SJCRH30 (cell line): Measurements from ENCODE around the gene WDR7. TPM values are rescaled to one million over a fixed set of nuclear protein-coding genes. Genes with fewer than 3 reads are reported as not detected.

Experiments
- DNase-seq, 2 experiments: peaks; one replicate each; pipeline ENCODE4 v3.0.0-alpha.2; 2015 to 2020
- H3K27ac ChIP-seq: fragments of 250-450 bp; sonication (Bioruptor Pico); 2 replicates; pipeline ENCODE4 v1.5.1; 2020; ENCODE audit warnings: mild to moderate bottlenecking, moderate library complexity
- H3K27me3 ChIP-seq: fragments of 250-450 bp; sonication (Bioruptor Pico); 2 replicates; pipeline ENCODE4 v1.5.1; 2020; ENCODE audit warnings: mild to moderate bottlenecking, moderate library complexity
- H3K36me3 ChIP-seq: fragments of 250-450 bp; sonication (Bioruptor Pico); 2 replicates; pipeline ENCODE4 v1.5.1; 2020; ENCODE audit warnings: mild to moderate bottlenecking, moderate library complexity
- H3K4me1 ChIP-seq: fragments of 250-450 bp; sonication (Bioruptor Pico); 2 replicates; pipeline ENCODE4 v1.5.1; 2020; ENCODE audit warnings: mild to moderate bottlenecking, moderate library complexity
- H3K4me3 ChIP-seq: fragments of 250-450 bp; sonication (Bioruptor Pico); 2 replicates; pipeline ENCODE4 v1.5.1; 2020; ENCODE audit warnings: mild to moderate bottlenecking, moderate library complexity
- H3K9me3 ChIP-seq: fragments of 250-450 bp; sonication (Bioruptor Pico); replicated peaks from 2 replicates; pipeline ENCODE4 v1.5.1; 2020; ENCODE audit warnings: mild to moderate bottlenecking, moderate library complexity
- total RNA-seq: library from RNA; depleted of rRNA; stranded (reverse); fragments of >200 nt; shearing (Covaris generic); gene quantifications from 2 replicates; pipeline ENCODE4 v1.2.3, GENCODE V29; 2014

WDR7 gene
- total RNA-seq, 1 experiment from 2014 or later = 9.8 TPM

GRCh38 chr18:56672981-56673380 lies 21.8 kb downstream of the WDR7 start:
- Histone ChIP-seq H3K9me3 (no peaks in the 10 kb centered on the region), H3K4me3 (no peak overlapping the region), H3K27ac (no peak overlapping the region)

GRCh38 chr18:56676639-56677038 lies 25.5 kb downstream of the WDR7 start:
- Histone ChIP-seq H3K36me3 (no peaks in the 10 kb centered on the region), H3K4me1 (no peaks in the 10 kb centered on the region), H3K9me3 (no peaks in the 10 kb centered on the region), H3K27me3 (no peaks in the 10 kb centered on the region), H3K4me3 (no peak overlapping the region), H3K27ac (no peak overlapping the region)
- DNase-seq = no peak

More at GRCh38 chr18:56672981-56673380, 21.8 kb downstream of the WDR7 start:
- Histone ChIP-seq H3K27me3 (no peaks in the 10 kb centered on the region), H3K4me1 (no peaks in the 10 kb centered on the region), H3K36me3 (no peaks in the 10 kb centered on the region)
- no peak for DNase-seq

- Histone ChIP-seq H3K27ac (no peak overlapping the region), H3K4me3 (no peak overlapping the region), H3K4me1 (no peaks in the 10 kb centered on the region), H3K36me3 (no peaks in the 10 kb centered on the region), H3K9me3 (no peaks in the 10 kb centered on the region), H3K27me3 (no peaks in the 10 kb centered on the region)
- DNase-seq = no peak
Measured at GRCh38 chr18:56678836-56679565, 27.8 kb downstream of the WDR7 start.

GRCh38 chr18:56684277-56684676 lies 33.1 kb downstream of the WDR7 start:
- Histone ChIP-seq H3K4me1 (no peaks in the 10 kb centered on the region), H3K36me3 (no peaks in the 10 kb centered on the region), H3K4me3 (no peak overlapping the region), H3K27me3 (no peaks in the 10 kb centered on the region), H3K9me3 (no peaks in the 10 kb centered on the region), H3K27ac (no peak overlapping the region)
- no peak for DNase-seq

- no peaks in the 10 kb centered on the region for H3K9me3 ChIP-seq
- no peak for DNase-seq
- no peaks in the 10 kb centered on the region; the same call in 1 of the 2 replicates for H3K36me3 ChIP-seq
- no peaks in the 10 kb centered on the region for H3K4me1 ChIP-seq
- H3K4me3 ChIP-seq = no peak overlapping the region
- H3K27me3 ChIP-seq = no peaks in the 10 kb centered on the region
- H3K27ac ChIP-seq = no peak overlapping the region
Measured at GRCh38 chr18:56691530-56691929, 40.4 kb downstream of the WDR7 start.

- no peak for DNase-seq
- Histone ChIP-seq H3K27me3 (no peaks in the 10 kb centered on the region), H3K27ac (no peak overlapping the region), H3K4me3 (no peak overlapping the region), H3K4me1 (no peaks in the 10 kb centered on the region), H3K36me3 (no peaks in the 10 kb centered on the region; the same call in 1 of the 2 replicates), H3K9me3 (no peaks in the 10 kb centered on the region)
Measured at GRCh38 chr18:56696966-56697365, 45.8 kb downstream of the WDR7 start.

GRCh38 chr18:56702946-56703345 lies 51.8 kb downstream of the WDR7 start:
- Histone ChIP-seq H3K27ac (no peak overlapping the region), H3K4me3 (no peak overlapping the region), H3K9me3 (no peaks in the 10 kb centered on the region), H3K36me3 (no peaks in the 10 kb centered on the region), H3K4me1 (no peaks in the 10 kb centered on the region), H3K27me3 (no peaks in the 10 kb centered on the region)
- DNase-seq = peak; percentile 4 to 41

- Histone ChIP-seq H3K36me3 (no peaks in the 10 kb centered on the region), H3K4me1 (no peaks in the 10 kb centered on the region), H3K9me3 (no peaks in the 10 kb centered on the region), H3K27me3 (no peaks in the 10 kb centered on the region), H3K27ac (no peak overlapping the region), H3K4me3 (no peak overlapping the region)
- peak; percentile 5 to 57 for DNase-seq
Measured at GRCh38 chr18:56709463-56709862, 58.3 kb downstream of the WDR7 start.

GRCh38 chr18:56711708-56712445 lies 60.7 kb downstream of the WDR7 start:
- no peak for DNase-seq
- no peak overlapping the region for H3K4me3 ChIP-seq
- H3K27me3 ChIP-seq = no peaks in the 10 kb centered on the region
- no peaks in the 10 kb centered on the region for H3K36me3 ChIP-seq
- H3K4me1 ChIP-seq = no peaks in the 10 kb centered on the region
- H3K9me3 ChIP-seq = no peaks in the 10 kb centered on the region
- no peak overlapping the region for H3K27ac ChIP-seq

- Histone ChIP-seq H3K9me3 (no peaks in the 10 kb centered on the region), H3K27ac (no peak overlapping the region), H3K4me1 (no peaks in the 10 kb centered on the region), H3K4me3 (no peak overlapping the region), H3K27me3 (no peaks in the 10 kb centered on the region), H3K36me3 (no peaks in the 10 kb centered on the region)
- DNase-seq = no peak
Measured at GRCh38 chr18:56712761-56713160, 61.6 kb downstream of the WDR7 start.

- no peak for DNase-seq
Measured at GRCh38 chr18:56715121-56715520, 64.0 kb downstream of the WDR7 start.

GRCh38 chr18:56716692-56717146 lies 65.6 kb downstream of the WDR7 start:
- Histone ChIP-seq H3K27ac (no peak overlapping the region), H3K9me3 (no peaks in the 10 kb centered on the region), H3K4me3 (no peak overlapping the region), H3K27me3 (no peaks in the 10 kb centered on the region), H3K4me1 (no peaks in the 10 kb centered on the region), H3K36me3 (no peaks in the 10 kb centered on the region)
- DNase-seq = no peak

More at GRCh38 chr18:56715121-56715520, 64.0 kb downstream of the WDR7 start:
- Histone ChIP-seq H3K4me1 (no peaks in the 10 kb centered on the region), H3K27ac (no peak overlapping the region), H3K27me3 (no peaks in the 10 kb centered on the region), H3K36me3 (no peaks in the 10 kb centered on the region), H3K9me3 (no peaks in the 10 kb centered on the region), H3K4me3 (no peak overlapping the region)

GRCh38 chr18:56721031-56721430 lies 69.9 kb downstream of the WDR7 start:
- no peaks in the 10 kb centered on the region for H3K9me3 ChIP-seq
- H3K4me1 ChIP-seq = no peaks in the 10 kb centered on the region
- no peak overlapping the region for H3K4me3 ChIP-seq
- no peak overlapping the region for H3K27ac ChIP-seq
- DNase-seq = no peak
- H3K36me3 ChIP-seq = no peaks in the 10 kb centered on the region
- H3K27me3 ChIP-seq = no peaks in the 10 kb centered on the region

- Histone ChIP-seq H3K27ac (no peak overlapping the region), H3K9me3 (no peaks in the 10 kb centered on the region), H3K36me3 (no peaks in the 10 kb centered on the region), H3K4me1 (no peaks in the 10 kb centered on the region), H3K4me3 (no peak overlapping the region), H3K27me3 (no peaks in the 10 kb centered on the region)
- DNase-seq = no peak
Measured at GRCh38 chr18:56721491-56721890, 70.3 kb downstream of the WDR7 start.

GRCh38 chr18:56722518-56722917 lies 71.4 kb downstream of the WDR7 start:
- no peaks in the 10 kb centered on the region for H3K27me3 ChIP-seq
- H3K4me1 ChIP-seq = no peaks in the 10 kb centered on the region
- H3K9me3 ChIP-seq = no peaks in the 10 kb centered on the region
- DNase-seq = no peak
- no peak overlapping the region for H3K27ac ChIP-seq
- no peak overlapping the region for H3K4me3 ChIP-seq
- H3K36me3 ChIP-seq = no peaks in the 10 kb centered on the region
